ENCODE measurements around the gene MAMSTR. TPM values are rescaled to one million over a fixed set of nuclear protein-coding genes. Genes with fewer than 3 reads are reported as not detected.

Gene MAMSTR
- total RNA-seq, 4 donors from 2014 or later, result 0.26 to 24.2 (median 3.0) TPM; not detected in 1

DNA sequence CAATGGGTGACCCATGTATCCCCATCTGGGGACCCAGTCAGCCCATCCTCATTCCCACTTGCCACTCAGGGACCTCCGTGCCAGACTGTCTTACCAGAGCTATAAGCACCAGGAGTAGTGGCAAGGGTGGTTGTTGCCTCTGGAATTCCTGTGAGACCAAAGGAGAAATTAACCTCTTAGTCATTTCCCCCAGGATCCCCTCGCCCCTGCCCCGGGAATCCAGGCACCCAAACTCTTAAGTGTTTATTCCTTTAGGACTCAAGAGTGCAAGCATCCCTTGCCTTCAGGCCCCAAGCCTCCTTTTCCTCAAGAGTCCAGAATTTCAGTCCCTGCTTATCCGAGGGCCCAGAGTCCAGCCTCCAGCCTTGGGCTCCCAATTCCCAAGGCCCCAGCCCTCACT, 55.9 kb downstream of the MAMSTR start:
- Histone ChIP-seq H3K27me3 (no peaks in the 10 kb centered on the region), H3K36me3 (no peaks in the 10 kb centered on the region), H3K27ac (no peak overlapping the region), H3K9me3 (no peaks in the 10 kb centered on the region), H3K4me1 (no peaks in the 10 kb centered on the region), H3K4me3 (no peak overlapping the region)
- TF ChIP-seq, protein P1, sequence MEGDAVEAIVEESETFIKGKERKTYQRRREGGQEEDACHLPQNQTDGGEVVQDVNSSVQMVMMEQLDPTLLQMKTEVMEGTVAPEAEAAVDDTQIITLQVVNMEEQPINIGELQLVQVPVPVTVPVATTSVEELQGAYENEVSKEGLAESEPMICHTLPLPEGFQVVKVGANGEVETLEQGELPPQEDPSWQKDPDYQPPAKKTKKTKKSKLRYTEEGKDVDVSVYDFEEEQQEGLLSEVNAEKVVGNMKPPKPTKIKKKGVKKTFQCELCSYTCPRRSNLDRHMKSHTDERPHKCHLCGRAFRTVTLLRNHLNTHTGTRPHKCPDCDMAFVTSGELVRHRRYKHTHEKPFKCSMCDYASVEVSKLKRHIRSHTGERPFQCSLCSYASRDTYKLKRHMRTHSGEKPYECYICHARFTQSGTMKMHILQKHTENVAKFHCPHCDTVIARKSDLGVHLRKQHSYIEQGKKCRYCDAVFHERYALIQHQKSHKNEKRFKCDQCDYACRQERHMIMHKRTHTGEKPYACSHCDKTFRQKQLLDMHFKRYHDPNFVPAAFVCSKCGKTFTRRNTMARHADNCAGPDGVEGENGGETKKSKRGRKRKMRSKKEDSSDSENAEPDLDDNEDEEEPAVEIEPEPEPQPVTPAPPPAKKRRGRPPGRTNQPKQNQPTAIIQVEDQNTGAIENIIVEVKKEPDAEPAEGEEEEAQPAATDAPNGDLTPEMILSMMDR (IDR thresholded peaks at IDR 0.05), result no peak
- TF ChIP-seq POLR2A (IDR thresholded peaks at IDR 0.05), result no peak
- intact Hi-C loops (cut with DNase I; ENCODE audit: low total_unique reads), result no loop called here
- no peak for DNase-seq

Other genes with a start within 250 kb of the MAMSTR start
- gene LMTK3, start 207.9 kb downstream of the MAMSTR start, total RNA-seq, result under 1 TPM in 2 of 4 donors, not detected in 2; 0.28 to 0.52 TPM
- gene SULT2B1, start 167.6 kb downstream of the MAMSTR start, total RNA-seq, result under 1 TPM in 1 of 4 donors, not detected in 3; 0.41 TPM
- gene SPACA4, start 113.0 kb downstream of the MAMSTR start, total RNA-seq, result not detected
- 1 to 10 TPM in 2 of 4 donors, not detected in 2; 1.8 TPM for gene FAM83E, start 104.6 kb downstream of the MAMSTR start, total RNA-seq
- gene RPL18, start 100.5 kb downstream of the MAMSTR start, total RNA-seq, result 1,000 to 10,000 TPM; 1,515 to 5,795 (median 3,195) TPM
- 10 to 100 TPM; 10.0 to 27.2 (median 21.7) TPM for gene SPHK2, start 100.2 kb downstream of the MAMSTR start, total RNA-seq
- gene DBP, start 82.3 kb downstream of the MAMSTR start, total RNA-seq, result 10 to 100 TPM in 2 of 4 donors, 1 to 10 TPM in 1, not detected in 1; 3.1 to 29.8 (median 11.3) TPM
- 10 to 100 TPM in 2 of 4 donors, under 1 TPM in 2; 0.51 to 55.1 (median 8.1) TPM for gene CA11, start 73.5 kb downstream of the MAMSTR start, total RNA-seq
- 1 to 10 TPM in 2 of 4 donors, not detected in 2; 1.1 to 4.1 TPM for gene NTN5, start 46.7 kb downstream of the MAMSTR start, total RNA-seq
- 1 to 10 TPM in 1 of 4 donors, not detected in 3; 1.0 TPM for gene FUT2, start 23.8 kb downstream of the MAMSTR start, total RNA-seq
- 100 to 1,000 TPM in 1 of 4 donors, 10 to 100 TPM in 2, 1 to 10 TPM in 1; 5.9 to 105 (median 31.9) TPM for gene RASIP1, start 20.9 kb upstream of the MAMSTR start, total RNA-seq
- 1 to 10 TPM in 1 of 4 donors, under 1 TPM in 1, not detected in 2; under 0.01 to 2.3 TPM for gene IZUMO1, start 27.2 kb upstream of the MAMSTR start, total RNA-seq
- gene FUT1, start 32.9 kb upstream of the MAMSTR start, total RNA-seq, result 10 to 100 TPM in 1 of 4 donors, 1 to 10 TPM in 3; 1.5 to 17.7 (median 4.4) TPM
- not detected for gene FGF21, start 35.8 kb upstream of the MAMSTR start, total RNA-seq
- gene BCAT2, start 91.3 kb upstream of the MAMSTR start, total RNA-seq, result 10 to 100 TPM in 3 of 4 donors, 1 to 10 TPM in 1; 9.2 to 54.3 (median 24.6) TPM
- 10 to 100 TPM in 1 of 4 donors, 1 to 10 TPM in 3; 5.6 to 31.9 (median 8.7) TPM for gene HSD17B14, start 116.8 kb upstream of the MAMSTR start, total RNA-seq
- gene PLEKHA4, start 148.9 kb upstream of the MAMSTR start, total RNA-seq, result 10 to 100 TPM in 2 of 4 donors, 1 to 10 TPM in 2; 1.3 to 60.4 (median 10.4) TPM
- 10 to 100 TPM; 28.6 to 53.0 (median 30.9) TPM for gene PPP1R15A, start 152.7 kb upstream of the MAMSTR start, total RNA-seq
- gene TULP2, start 179.0 kb upstream of the MAMSTR start, total RNA-seq, result under 1 TPM in 2 of 4 donors, not detected in 2; 0.14 to 0.70 TPM
- 100 to 1,000 TPM in 3 of 4 donors, 10 to 100 TPM in 1; 98.5 to 211 (median 173) TPM for gene NUCB1, start 180.6 kb upstream of the MAMSTR start, total RNA-seq
- gene DHDH, start 214.0 kb upstream of the MAMSTR start, total RNA-seq, result under 1 TPM in 2 of 4 donors, not detected in 2; 0.41 to 0.95 TPM
- 10 to 100 TPM; 16.5 to 84.5 (median 39.5) TPM for gene BAX, start 235.2 kb upstream of the MAMSTR start, total RNA-seq
- gene FTL, start 245.6 kb upstream of the MAMSTR start, total RNA-seq, result 1,000 to 10,000 TPM in 3 of 4 donors, 100 to 1,000 TPM in 1; 472 to 2,968 (median 1,570) TPM

All from uterus (tissue), 4 donors.